Duodenal mucosa (tissue), 2 donors: Measurements from ENCODE around the gene PLXNA2.
A peak's percentile ranks its signal among the peaks of the same experiment; 100 is the strongest.

ENCODE experiments used
- H3K27ac ChIP-seq: one replicate; pipeline ENCODE4 v1.7.0; 2013; ENCODE audit warnings: low read depth, low read length
- H3K27me3 ChIP-seq, 2 donors: one replicate each; pipeline ENCODE4 v1.7.0; 2013; ENCODE audit warnings: low read length in 2 of 2, control low read depth in 1 of 2; ENCODE audit not compliant: insufficient read depth in 2 of 2, control insufficient read depth in 1 of 2
- H3K36me3 ChIP-seq, 2 donors: one replicate each; pipeline ENCODE4 v1.7.0; 2013; ENCODE audit warnings: low read length in 2 of 2, control low read depth in 1 of 2; ENCODE audit not compliant: insufficient read depth in 2 of 2, control insufficient read depth in 1 of 2
- H3K4me1 ChIP-seq, 2 donors: one replicate each; pipeline ENCODE4 v1.7.0; 2013; ENCODE audit warnings: low read length in 2 of 2, control low read depth in 1 of 2; ENCODE audit not compliant: insufficient read depth in 2 of 2, control insufficient read depth in 1 of 2
- H3K4me3 ChIP-seq, 2 donors: one replicate each; pipeline ENCODE4 v1.7.0; 2013; ENCODE audit warnings: low read length in 2 of 2, low read depth in 1 of 2
- H3K9ac ChIP-seq, 2 donors: one replicate each; pipeline ENCODE4 v1.7.0; 2013; ENCODE audit warnings: low read length in 2 of 2, low read depth in 1 of 2
- H3K9me3 ChIP-seq, 2 donors: one replicate each; pipeline ENCODE4 v1.7.0; 2013; ENCODE audit warnings: low read length in 2 of 2, control low read depth in 1 of 2; ENCODE audit not compliant: control insufficient read depth in 1 of 2

The PLXNA2 gene

DNA sequence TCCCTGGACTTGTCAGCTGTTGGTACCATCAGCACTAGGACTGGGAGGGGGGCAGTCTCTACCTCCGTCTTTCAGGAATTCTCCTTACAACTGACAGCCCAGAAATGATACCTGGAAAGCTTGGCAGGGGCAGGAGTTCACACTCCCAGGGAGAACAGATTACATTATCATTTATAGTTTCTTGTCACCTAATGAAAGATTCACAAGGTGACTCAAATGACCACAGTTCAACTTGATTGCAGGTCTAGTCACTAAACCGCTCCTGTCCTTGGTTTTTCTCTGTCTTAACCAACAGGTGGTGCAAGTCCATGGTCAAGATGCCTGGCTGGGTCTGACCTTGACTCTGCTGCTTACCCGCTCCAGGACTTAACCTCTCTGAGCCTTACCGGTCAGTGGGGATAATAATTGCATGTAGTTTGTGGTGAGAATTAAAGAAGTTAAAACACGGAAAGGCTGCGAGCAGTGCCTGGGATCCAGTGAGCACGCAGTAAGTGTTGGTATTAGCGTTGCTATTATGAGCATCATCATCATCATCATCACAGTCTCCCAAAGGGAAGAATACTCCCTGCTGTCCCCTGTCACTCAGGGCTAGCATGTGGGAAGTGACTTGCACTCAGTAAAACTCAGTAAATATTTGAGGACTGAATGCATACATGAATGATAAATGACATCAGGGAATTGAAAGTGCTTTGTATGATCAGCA lies 207.9 kb downstream of the PLXNA2 start:
- Histone ChIP-seq H3K36me3 (peaks cover 18 to 75% of the 10 kb centered on the region in 2 donors), H3K4me1 (peaks cover 5 to 19% of the 10 kb centered on the region in 2 donors), H3K9ac (no peak overlapping the region), H3K27ac (no peak overlapping the region), H3K4me3 (no peak overlapping the region), H3K27me3 (no peaks in the 10 kb centered on the region), H3K9me3 (no peaks in the 10 kb centered on the region)

DNA sequence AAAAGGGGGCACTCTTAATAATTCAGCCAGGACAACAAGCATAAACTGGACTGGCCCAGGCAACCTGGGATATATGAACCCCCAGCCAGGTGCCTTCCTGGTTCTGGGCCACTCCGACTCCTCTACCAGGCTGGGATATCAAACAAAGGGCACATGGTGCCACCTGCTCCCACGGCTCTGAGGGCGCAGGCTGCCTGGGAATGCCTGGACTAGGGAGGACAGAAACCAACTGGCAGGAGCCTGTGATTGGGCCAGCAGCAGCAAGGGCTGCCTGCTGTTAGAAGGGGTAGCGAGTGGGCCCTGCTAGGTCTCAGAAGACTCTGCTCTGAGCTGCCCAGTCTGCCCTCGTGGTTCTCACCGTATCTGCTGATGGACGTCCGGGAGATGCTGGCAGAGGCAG lies 210.0 kb downstream of the PLXNA2 start:
- peaks cover 19 to 36% of the 10 kb centered on the region in 2 donors for H3K4me1 ChIP-seq
- H3K9ac ChIP-seq = no peak overlapping the region
- no peak overlapping the region for H3K27ac ChIP-seq
- peaks cover 18 to 63% of the 10 kb centered on the region in 2 donors for H3K36me3 ChIP-seq
- H3K4me3 ChIP-seq = no peak overlapping the region
- H3K9me3 ChIP-seq = no peaks in the 10 kb centered on the region
- H3K27me3 ChIP-seq = no peaks in the 10 kb centered on the region

DNA sequence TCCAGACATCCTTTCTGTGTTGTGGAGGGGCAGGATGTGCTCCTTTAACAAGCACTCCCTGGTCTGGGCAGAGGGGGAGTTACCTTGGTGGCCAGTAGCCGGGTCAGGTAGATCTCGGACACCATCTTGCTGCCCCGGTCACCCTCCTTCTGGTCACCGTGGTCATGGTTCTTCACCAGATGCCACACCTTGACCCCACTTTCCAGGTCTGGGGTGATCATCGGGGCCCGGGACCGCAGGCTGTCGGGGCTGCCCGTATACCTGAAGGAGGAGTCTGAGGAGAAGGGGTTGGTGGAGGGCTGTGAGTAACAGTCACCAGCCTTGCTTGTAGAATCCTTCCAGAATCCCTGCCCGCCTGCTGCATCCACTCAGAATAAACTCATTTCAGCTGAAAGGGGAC lies 210.9 kb downstream of the PLXNA2 start:
- no peak overlapping the region for H3K4me3 ChIP-seq
- H3K36me3 ChIP-seq = peaks cover 17 to 62% of the 10 kb centered on the region in 2 donors
- no peak overlapping the region for H3K27ac ChIP-seq
- H3K27me3 ChIP-seq = no peaks in the 10 kb centered on the region
- H3K9ac ChIP-seq = no peak overlapping the region
- peaks cover 21 to 40% of the 10 kb centered on the region in 2 donors for H3K4me1 ChIP-seq
- H3K9me3 ChIP-seq = no peaks in the 10 kb centered on the region

DNA sequence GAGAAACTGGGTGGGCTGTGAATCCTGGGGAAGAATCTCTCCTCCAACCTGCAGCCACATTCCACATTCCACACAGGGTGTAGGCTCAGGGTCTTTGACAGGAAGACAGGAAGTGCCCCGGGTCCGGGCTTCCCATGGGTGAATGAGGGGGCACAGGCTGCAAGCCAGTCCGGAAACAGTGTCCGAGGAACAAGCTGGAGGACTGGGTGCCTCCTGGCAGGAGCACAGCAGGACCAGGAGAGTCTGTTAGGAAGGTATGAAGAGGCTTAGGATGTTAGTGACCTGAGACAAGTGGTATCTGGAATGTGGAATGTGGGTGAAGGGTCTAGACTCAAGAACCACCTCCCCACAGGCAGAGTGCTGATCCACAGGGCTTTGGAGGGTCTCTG lies 212.3 kb downstream of the PLXNA2 start:
- Histone ChIP-seq H3K4me1 (peaks cover 21 to 38% of the 10 kb centered on the region in 2 donors), H3K9me3 (no peaks in the 10 kb centered on the region), H3K27ac (no peak overlapping the region), H3K36me3 (peaks cover 26 to 63% of the 10 kb centered on the region in 2 donors), H3K27me3 (no peaks in the 10 kb centered on the region), H3K9ac (no peak overlapping the region), H3K4me3 (no peak overlapping the region)

DNA sequence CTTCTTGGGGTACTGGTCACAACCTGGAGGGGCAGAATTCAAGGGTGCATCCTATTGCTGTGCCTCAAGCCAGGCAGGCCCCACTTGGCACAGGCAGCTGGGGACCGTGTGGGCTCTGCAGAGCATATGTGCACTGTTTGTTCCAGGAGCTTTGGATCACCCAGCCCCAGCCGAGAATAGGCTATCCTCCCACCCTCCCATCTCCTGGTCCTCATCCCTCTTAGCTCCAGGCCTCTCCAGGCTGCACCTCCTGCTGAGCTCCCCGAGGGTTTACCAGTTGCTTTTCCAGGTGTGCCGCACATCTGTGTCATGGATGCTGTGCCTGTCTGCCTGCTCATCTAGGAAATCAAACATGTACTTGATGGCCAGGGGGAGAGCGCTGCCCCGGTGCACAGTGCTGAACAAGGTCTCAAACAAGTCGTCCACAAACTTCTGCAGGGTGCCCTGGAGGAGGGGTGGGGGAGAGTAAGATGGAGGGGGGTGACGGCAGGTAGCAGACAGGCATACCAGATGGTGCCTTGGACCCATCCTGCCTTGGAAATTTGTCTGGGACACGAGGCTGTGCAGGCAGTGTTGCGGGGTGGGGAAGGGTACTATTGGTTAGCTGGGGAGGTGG lies 212.8 kb downstream of the PLXNA2 start:
- H3K9me3 ChIP-seq = no peaks in the 10 kb centered on the region
- peaks cover 21 to 33% of the 10 kb centered on the region in 2 donors for H3K4me1 ChIP-seq
- no peak overlapping the region for H3K9ac ChIP-seq
- H3K27ac ChIP-seq = no peak overlapping the region
- H3K36me3 ChIP-seq = peaks cover 26 to 60% of the 10 kb centered on the region in 2 donors
- no peaks in the 10 kb centered on the region for H3K27me3 ChIP-seq
- H3K4me3 ChIP-seq = no peak overlapping the region

DNA sequence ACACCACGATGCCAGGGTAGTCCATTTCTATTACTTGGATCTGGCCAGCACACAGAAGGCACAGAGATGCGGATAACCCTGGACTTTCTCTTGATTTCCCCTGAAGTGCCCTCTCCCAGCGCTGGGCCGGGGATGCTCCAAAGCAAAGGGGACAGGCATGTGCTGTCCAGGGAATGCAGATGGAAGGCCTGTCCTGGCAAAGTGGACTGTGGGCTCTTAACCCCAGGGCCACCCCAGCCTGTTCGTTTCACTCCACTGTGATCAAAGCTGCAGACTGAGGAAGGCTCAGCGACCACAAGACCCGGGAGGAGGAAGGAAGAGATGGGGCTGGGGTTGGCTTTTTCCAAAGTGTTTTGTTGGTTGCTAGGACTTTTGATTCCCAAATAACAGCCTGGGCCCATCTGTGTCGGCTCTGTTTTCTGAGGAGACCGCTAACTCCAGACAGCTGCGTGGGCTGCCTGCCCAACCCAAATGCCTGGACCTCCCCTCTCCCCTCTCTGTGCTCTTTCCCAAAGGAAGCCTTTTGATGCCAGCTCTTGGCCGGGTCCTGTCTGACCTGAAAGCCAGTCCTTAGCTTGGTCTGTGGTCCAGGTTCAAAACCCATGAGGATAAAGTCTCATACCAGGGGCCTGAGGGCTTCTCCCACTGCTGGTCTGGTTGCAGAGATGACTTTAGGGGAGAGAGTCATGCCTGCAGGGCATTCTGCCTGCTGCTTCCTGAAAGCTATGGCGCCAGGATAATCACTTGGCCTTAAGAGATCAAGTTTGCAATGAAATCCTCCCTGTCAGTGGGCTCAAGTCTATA lies 213.7 kb downstream of the PLXNA2 start:
- Histone ChIP-seq H3K36me3 (peaks cover 26 to 60% of the 10 kb centered on the region in 2 donors), H3K27me3 (no peaks in the 10 kb centered on the region), H3K9ac (peak overlapping the region in 1 of 2 donors; percentile 28), H3K4me1 (peaks cover 15 to 27% of the 10 kb centered on the region in 2 donors), H3K4me3 (no peak overlapping the region), H3K9me3 (no peaks in the 10 kb centered on the region), H3K27ac (peak overlapping the region; percentile 11)

DNA sequence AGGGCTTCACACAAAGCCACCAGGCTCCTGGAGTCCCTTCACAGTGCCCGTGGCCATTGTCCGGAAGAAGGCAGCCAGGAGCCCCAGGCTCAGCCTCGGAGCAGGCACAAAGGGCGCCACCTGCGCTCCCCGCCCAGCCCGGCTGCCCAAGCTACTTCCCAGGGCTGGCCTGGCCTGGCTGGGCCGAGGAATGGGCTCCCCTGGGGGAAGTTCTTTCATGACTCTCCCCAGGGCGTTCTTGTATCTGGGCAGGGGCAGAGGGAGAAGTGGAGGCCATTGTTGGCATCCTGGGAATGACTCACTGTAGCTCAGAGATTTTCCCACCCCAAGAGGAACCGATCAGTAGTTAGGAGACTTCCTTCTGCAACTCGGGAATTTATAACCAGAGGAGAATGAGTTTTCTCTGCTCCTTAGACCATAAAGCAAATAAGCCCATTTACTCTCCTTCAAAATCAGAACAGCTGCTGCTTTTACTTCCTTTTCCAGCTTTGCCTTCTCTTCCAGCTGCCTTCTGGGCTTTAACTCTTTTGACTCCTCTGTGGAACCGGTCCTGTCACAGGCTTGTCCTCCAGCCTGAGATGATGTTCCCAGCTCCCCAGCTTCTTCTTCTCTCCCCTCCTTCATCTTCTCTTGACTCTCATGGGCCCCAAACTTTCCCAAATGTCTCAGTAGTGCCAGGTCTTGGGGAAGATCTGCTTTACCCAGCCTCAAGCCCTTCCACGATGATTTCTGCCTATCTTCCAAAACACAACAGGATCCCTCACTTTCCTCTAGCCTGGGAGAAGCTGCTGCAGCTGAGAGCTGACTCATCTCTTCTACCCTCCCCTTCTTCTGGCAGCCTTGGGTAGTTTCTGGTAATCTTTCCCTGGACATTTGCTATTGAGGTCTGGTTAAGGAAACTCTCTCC lies 214.6 kb downstream of the PLXNA2 start:
- Histone ChIP-seq H3K9me3 (no peaks in the 10 kb centered on the region), H3K4me3 (no peak overlapping the region), H3K27ac (peak overlapping the region; percentile 55), H3K27me3 (no peaks in the 10 kb centered on the region), H3K9ac (peak overlapping the region in 1 of 2 donors; percentile 28), H3K4me1 (peaks cover 15 to 27% of the 10 kb centered on the region in 2 donors), H3K36me3 (peaks cover 23 to 60% of the 10 kb centered on the region in 2 donors)

DNA sequence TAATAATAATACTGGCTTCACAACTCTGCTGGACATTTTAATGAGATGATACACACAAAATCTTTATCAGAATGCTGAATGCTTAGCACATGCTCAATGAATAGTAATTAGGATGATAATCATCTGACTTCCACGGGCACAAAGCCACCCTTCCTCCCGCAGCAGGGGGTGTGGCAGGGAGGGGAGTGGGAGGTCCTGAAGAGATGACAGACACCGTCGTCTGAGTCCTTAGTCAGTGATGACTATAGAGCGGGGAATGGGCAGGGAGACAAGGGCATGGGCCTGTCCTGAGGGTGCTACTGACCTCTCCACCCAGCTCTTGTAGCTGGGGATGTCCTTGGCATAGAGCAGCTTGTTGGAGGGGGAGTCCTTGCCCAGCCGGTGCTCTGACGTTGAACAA lies 215.7 kb downstream of the PLXNA2 start:
- Histone ChIP-seq H3K4me1 (peaks cover 15 to 27% of the 10 kb centered on the region in 2 donors), H3K9ac (no peak overlapping the region), H3K4me3 (no peak overlapping the region), H3K9me3 (no peaks in the 10 kb centered on the region), H3K27me3 (no peaks in the 10 kb centered on the region), H3K27ac (no peak overlapping the region), H3K36me3 (peaks cover 23 to 51% of the 10 kb centered on the region in 2 donors)

DNA sequence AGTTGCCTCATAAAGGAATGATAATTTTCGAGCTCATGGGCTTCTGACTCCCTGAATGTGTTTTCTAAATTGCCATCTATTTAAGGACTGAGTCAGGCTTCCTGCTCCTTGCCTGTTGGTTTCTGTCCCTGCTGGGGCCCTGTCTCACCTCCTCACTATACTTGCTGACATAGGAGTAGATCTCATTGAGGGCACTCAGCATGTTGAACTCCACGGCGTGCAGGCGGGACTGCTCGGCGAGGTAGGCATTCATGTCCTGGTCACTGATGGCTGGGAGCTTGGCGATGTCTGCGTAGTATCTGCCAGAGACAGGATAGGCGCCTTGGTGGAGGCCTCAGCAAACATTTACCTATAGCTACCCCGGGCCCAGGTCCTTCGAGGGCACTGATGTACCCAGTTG lies 216.3 kb downstream of the PLXNA2 start:
- no peak overlapping the region for H3K27ac ChIP-seq
- H3K9me3 ChIP-seq = no peaks in the 10 kb centered on the region
- peaks cover 15 to 27% of the 10 kb centered on the region in 2 donors for H3K4me1 ChIP-seq
- H3K4me3 ChIP-seq = no peak overlapping the region
- H3K27me3 ChIP-seq = no peaks in the 10 kb centered on the region
- H3K36me3 ChIP-seq = peaks cover 18 to 44% of the 10 kb centered on the region in 2 donors
- H3K9ac ChIP-seq = no peak overlapping the region
